GM11168 (cell line): Measurements from ENCODE around the gene SPTB.
"Not testable (repeated sequence)": the region's sequence is repeated elsewhere in the genome, so short reads cannot be mapped to it uniquely, and the experiment has no call there.

Experiments used
- in situ Hi-C: fragments of 300-500 bp; cut with MboI; formaldehyde crosslinking; loops from one replicate; pipeline ENCODE4 v1.12.0; 2022; ENCODE audit warnings: low sequenced_read_pairs; ENCODE audit not compliant: unreplicated experiment

SPTB gene

DNA sequence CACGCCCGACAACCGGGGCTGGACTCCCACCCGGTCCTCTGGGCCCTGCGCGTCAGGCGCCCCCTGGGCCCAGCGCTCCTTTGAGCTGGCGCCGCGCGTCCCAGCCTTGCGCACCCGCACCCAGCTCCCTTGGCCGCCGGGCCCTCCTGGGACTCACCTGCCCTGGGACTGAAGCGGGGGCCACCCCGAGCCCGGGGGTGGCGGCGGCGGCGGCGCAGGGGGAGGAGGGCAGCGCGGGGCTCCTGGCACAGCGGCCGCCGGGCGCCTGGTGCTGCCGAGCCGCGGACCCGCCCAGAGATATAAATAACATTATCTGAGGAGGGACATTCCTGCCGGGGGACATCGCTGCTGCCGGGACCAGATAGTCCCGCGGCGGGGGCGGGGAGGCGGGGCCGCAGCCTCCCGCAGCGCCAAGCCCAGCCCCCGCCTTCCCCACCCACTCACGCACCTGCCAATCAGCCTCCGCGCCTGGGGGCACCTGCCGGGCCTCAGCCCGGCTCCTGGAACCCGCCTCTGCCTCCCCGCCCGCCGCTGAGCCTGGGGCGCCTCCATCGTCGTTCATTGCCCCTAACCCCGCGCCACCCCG, at the start of gene SPTB:
SPTB (minus strand) TSS at position 273 of the 586 bp plus-strand sequence. CDS start 56,813 bp downstream, outside the sequence.
- in situ Hi-C loops, result no loop called here

GRCh38 chr14:64929014-64929359, 49.3 kb upstream of the SPTB start:
- in situ Hi-C loops, result no loop called here

DNA sequence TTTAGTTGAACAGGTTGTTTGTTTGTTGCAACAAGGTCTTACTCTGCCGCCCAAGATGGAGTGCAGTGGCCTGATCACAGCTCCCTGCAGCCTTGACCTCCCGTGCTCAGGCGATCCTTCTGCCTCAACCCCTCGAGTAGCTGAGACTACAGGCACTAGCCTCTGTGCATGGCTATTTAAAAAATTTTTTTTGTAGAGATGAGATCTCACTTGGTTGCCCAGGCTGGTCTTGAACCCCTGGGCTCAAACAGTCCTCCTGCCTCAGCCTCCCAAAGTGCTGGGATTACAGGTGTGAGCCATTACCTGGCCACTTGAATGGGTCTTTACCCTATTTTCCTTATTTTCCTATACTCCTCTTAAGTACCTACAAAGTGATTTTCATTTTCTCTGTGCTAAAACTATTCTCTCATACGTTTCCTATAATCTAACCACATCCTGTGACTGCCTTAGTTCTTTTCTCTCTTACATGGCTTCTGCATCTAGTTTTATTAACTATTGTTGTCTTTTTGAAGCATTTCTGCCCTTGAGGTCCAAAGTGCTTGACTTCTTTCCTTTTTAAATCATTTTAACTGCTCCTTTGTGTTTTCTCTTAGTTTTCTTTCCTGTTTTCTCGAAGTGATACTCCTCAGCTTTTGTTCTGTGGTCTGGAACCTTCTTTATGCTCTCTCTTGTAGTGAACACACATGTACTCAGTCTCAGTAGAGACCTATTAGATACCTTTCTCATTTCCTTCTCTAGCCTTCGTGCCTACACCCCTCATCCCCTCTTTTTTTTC, 48.7 kb upstream of the SPTB start:
- in situ Hi-C loops, result no loop called here

DNA sequence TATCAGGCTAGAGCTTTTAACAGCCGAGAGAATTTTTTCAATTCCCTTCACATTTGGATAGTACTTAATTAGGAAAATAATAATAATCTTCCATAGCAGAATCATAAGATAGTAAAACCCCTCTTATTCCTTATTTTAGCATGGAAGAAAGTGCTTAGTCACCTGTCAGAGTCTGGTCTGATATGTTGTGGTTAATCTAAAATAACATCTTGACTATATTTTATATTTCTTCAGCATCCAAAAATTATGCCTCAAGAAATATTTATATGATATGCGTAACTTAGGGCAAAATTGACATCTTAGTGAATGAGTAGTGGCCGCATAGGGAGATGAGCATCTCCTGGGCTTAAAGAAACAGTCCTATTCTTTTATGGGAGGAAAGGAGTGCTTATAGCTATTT, 47.3 kb upstream of the SPTB start:
- in situ Hi-C loops, result no loop called here

GRCh38 chr14:64926398-64926995, 46.8 kb upstream of the SPTB start:
- in situ Hi-C loops, result no loop called here

DNA sequence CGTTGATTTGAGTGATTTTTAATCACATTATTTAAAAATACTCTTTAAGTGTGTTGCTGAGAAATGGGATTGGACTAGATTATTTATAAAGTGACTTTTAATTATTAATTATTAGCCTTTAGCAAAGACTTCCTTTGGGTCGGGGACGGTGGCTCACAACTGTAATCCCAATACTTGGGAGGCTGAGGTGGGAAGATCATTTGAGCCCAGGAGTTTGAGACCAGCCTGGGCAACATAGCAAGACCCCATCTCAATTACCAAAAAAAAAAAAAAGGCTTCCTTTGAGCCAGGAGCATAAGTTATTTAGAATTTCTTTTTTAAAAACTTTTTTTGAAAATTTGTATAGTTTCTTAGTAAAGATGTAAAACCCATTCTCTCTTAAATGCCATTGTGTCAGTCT, 43.3 kb upstream of the SPTB start:
- in situ Hi-C loops, result no loop called here

GRCh38 chr14:64920465-64920864, 40.8 kb upstream of the SPTB start:
- in situ Hi-C loops, result no loop called here

GRCh38 chr14:64919618-64920017, 39.9 kb upstream of the SPTB start:
- in situ Hi-C loops, result no loop called here

DNA sequence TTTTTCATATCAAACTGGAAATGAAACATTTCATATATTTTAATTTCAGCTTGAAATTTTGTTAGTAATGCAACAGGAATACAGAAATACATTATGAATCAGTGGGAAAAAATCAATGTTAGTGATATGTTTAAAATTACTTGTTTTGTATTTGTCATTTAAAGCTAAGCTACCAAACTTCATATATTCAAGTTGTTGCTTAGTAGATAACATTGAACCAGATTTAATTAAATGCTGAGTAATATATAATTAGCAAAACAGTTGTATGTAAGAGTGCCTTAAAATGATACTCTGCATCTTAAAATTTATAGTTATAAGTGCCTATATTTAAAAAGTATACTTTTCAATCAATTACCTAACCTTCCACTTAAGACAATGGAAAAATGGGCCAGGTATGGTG, 39.5 kb upstream of the SPTB start:
- in situ Hi-C loops, result no loop called here

DNA sequence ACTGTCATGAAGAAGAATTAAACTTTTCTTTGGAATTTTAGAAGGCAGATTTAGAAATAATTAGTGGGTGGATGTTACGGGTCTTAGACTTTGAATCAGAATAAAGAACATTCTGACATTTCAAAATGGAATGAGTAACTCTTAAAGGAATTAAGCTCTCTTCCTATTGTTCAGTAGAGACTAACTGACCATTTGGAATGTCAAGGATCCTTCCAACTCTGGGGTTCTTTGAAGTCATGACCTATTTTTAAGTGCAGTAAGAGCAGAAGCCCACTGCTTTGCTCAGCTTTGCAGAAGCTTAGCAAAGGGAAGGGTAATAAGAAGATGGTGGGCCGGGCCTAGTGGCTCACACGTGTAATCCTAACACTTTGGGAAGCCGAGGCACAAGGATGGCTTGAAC, 38.5 kb upstream of the SPTB start:
- in situ Hi-C loops, result no loop called here

- in situ Hi-C loops, result no loop called here
These were observed 36.1 kb upstream of the SPTB start for GRCh38 chr14:64915797-64916196.

- in situ Hi-C loops, result no loop called here
These were observed 35.3 kb upstream of the SPTB start for GRCh38 chr14:64915029-64915424.

- in situ Hi-C loops, result no loop called here
These were observed 34.7 kb upstream of the SPTB start, which contains the start of gene CHURC1 for GRCh38 chr14:64914237-64915028. Gene CHURC1 (plus strand): TSS chr14:64914455. CDS start chr14:64914496, 41 bp downstream.

DNA sequence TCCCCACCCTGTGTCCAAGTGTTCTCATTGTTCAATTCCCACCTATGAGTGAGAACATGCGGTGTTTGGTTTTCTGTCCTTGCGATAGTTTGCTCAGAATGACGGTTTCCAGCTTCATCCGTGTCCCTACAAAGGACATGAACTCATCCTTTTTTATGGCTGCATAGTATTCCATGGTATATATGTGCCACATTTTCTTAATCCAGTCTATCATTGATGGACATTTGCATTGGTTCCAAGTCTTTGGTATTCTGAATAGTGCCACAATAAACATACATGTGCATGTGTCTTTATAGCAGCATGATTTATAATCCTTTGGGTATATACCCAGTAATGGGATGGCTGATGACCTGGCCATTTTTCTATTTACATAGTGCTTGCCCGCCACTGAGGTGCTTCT, 33.8 kb upstream of the SPTB start:
- in situ Hi-C loops, result not testable (repeated sequence)

GRCh38 chr14:64912261-64912660, 32.6 kb upstream of the SPTB start:
- in situ Hi-C loops, result no loop called here

- in situ Hi-C loops, result no loop called here
These were observed 31.3 kb upstream of the SPTB start for GRCh38 chr14:64910847-64911495.

DNA sequence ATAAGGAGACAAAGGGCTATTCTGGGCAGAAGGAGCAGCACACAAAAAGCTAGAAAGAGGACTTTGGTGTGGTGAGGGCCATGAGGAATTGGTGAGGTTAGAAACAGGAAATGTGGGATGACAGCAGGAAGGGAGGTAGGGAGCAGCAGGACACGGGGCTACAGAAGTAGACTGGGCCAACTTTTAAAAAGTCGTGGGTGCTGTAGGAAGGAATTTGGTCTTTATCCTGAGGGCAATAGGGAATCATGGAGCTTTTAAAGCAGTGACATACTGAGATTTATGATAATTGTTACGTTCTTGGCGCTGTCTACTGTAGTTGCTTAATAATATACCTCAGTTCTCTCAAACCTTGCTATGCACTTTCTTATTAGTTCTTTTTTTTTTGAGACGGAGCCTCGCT, 26.3 kb upstream of the SPTB start:
- in situ Hi-C loops, result no loop called here

DNA sequence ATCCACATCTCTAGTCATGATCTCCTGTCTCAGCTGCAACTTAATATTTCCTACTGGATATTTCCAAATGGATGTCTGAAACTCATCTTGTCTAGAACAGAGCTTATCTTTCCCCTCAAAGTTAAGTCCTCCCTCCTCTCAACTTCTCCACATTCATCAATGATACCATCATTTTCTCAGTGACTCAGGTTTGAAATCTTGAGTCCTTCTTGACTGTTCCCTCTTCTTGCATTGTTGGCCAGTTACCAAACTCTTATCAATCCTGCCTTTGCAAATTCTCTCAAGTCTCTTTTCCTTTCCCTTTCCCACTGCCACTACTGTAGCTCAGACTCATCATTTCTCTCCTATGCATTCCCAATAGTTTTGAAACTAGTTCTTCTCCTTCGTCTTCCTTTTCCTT, 20.3 kb upstream of the SPTB start:
- in situ Hi-C loops, result no loop called here

GRCh38 chr14:64891839-64892375, 12.2 kb upstream of the SPTB start:
- in situ Hi-C loops, result no loop called here

DNA sequence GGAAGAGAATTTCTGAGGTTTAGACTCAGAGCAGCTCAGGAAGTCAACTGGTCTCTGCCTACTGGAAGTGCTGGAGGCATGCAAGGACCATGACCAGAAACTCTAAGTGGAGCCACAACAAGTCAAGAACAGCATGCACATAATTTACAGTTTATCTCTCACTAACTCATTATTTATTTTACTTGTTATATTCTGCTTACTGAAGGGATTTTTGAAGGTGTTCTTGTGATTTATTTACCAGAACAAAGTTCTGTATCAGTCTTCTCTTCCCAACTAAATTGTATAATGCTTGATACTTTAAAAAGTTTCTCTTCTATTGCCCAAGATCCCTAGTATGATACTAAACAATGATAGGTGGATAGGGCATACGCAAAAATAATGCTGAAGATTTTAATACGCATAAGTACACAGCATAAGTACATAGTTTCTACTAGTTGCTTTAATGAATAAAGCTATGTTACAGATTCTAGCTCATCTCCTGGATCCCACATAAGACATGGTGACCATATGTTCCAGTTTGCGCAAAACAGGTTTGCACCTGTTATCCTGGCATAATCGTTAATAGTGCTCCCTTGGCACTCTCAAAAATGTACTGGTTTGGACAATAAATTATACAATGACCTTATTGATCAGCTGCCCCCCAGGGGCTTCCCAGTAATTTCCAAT, 11.6 kb upstream of the SPTB start:
- in situ Hi-C loops, result no loop called here
